ENCODE data around the gene CPXM2. TPM values are rescaled to one million over a fixed set of nuclear protein-coding genes. Genes with fewer than 3 reads are reported as not detected.

The CPXM2 gene
- total RNA-seq, 1 donor from 2014 or later = not detected

GRCh38 chr10:123858907-123859652 lies 32.5 kb downstream of the CPXM2 start:
- no peak overlapping the region for H3K4me3 Mint-ChIP-seq
- no peaks in the 10 kb centered on the region for H3K4me1 Mint-ChIP-seq
- no peak for DNase-seq
- H3K36me3 Mint-ChIP-seq (ENCODE audit: low read depth) = no peaks in the 10 kb centered on the region
- H3K9me3 Mint-ChIP-seq = no peaks in the 10 kb centered on the region
- intact Hi-C loops (cut with micrococcal nuclease) = no loop called here
- no peak overlapping the region for H3K27ac Mint-ChIP-seq
- no peaks in the 10 kb centered on the region for H3K27me3 Mint-ChIP-seq

- no peak overlapping the region for H3K4me3 Mint-ChIP-seq
- intact Hi-C loops (cut with micrococcal nuclease) = no loop called here
- no peaks in the 10 kb centered on the region for H3K9me3 Mint-ChIP-seq
- H3K4me1 Mint-ChIP-seq = no peaks in the 10 kb centered on the region
- no peaks in the 10 kb centered on the region for H3K36me3 Mint-ChIP-seq (ENCODE audit: low read depth)
- no peak for DNase-seq
- H3K27me3 Mint-ChIP-seq = no peaks in the 10 kb centered on the region
- no peak overlapping the region for H3K27ac Mint-ChIP-seq
These were observed 33.4 kb downstream of the CPXM2 start for GRCh38 chr10:123858077-123858681.

DNA sequence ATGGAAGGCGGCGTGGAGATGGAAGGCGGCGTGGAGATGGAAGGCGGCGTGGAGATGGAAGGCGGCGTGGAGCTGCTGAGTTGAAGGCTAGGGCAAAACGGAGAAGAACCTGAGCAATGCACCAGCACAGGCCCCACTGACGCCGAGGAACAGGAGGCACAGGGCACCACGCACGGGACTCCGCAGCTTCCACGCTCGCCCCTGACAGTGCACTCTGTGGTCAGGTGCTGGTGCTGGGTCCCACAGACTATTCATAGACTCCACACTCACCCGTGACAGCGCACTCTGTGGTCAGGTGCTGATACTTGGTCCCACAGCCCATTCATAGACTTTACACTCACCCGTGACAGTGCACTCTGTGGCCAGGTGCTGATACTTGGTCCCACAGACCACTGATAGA lies 34.0 kb downstream of the CPXM2 start:
- no peaks in the 10 kb centered on the region for H3K4me1 Mint-ChIP-seq
- intact Hi-C loops (cut with micrococcal nuclease) = no loop called here
- H3K9me3 Mint-ChIP-seq = no peaks in the 10 kb centered on the region
- DNase-seq = no peak
- H3K4me3 Mint-ChIP-seq = no peak overlapping the region
- no peaks in the 10 kb centered on the region for H3K27me3 Mint-ChIP-seq
- H3K36me3 Mint-ChIP-seq (ENCODE audit: low read depth) = no peaks in the 10 kb centered on the region
- H3K27ac Mint-ChIP-seq = no peak overlapping the region

- Mint-ChIP-seq H3K36me3 (ENCODE audit: low read depth) (no peaks in the 10 kb centered on the region), H3K4me3 (no peak overlapping the region), H3K4me1 (no peaks in the 10 kb centered on the region), H3K27ac (no peak overlapping the region), H3K9me3 (no peaks in the 10 kb centered on the region), H3K27me3 (no peaks in the 10 kb centered on the region)
- no peak for DNase-seq
- intact Hi-C loops (cut with micrococcal nuclease) = no loop called here
These were observed 36.5 kb downstream of the CPXM2 start for GRCh38 chr10:123855008-123855684.

- Mint-ChIP-seq H3K27ac (no peak overlapping the region), H3K9me3 (no peaks in the 10 kb centered on the region), H3K27me3 (peaks cover 2% of the 10 kb centered on the region), H3K4me1 (no peaks in the 10 kb centered on the region), H3K4me3 (no peak overlapping the region), H3K36me3 (ENCODE audit: low read depth) (no peaks in the 10 kb centered on the region)
- no peak for DNase-seq
- intact Hi-C loops (cut with micrococcal nuclease) = no loop called here
These were observed 37.1 kb downstream of the CPXM2 start for GRCh38 chr10:123854498-123854897.

DNA sequence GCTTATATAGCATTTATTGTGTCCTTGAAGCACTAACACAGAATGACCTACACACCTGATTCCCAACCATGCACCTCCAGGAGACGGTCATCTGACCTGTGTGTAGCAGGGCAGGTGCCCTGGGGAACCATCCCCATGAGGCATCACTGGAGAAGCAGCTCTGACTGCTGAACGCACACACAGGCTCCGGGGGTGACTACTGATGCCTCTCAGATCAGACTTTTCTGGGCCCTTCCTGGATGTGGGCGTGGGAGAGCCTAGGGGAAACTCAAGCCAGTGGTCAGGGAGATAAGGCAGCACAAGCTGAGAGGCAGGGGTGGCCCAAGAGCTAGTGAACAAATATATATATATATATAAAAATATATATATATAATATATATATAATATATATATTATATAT lies 37.6 kb downstream of the CPXM2 start:
- no peak for DNase-seq
- no peaks in the 10 kb centered on the region for H3K4me1 Mint-ChIP-seq
- H3K27ac Mint-ChIP-seq = no peak overlapping the region

GRCh38 chr10:123852411-123852951 lies 39.1 kb downstream of the CPXM2 start:
- Mint-ChIP-seq H3K9me3 (no peaks in the 10 kb centered on the region), H3K27ac (no peak overlapping the region)
- intact Hi-C loops (cut with micrococcal nuclease) = no loop called here

More for the DNA sequence above, 37.6 kb downstream of the CPXM2 start:
- Mint-ChIP-seq H3K36me3 (ENCODE audit: low read depth) (no peaks in the 10 kb centered on the region), H3K27me3 (peaks cover 2% of the 10 kb centered on the region), H3K4me3 (no peak overlapping the region), H3K9me3 (no peaks in the 10 kb centered on the region)
- intact Hi-C loops (cut with micrococcal nuclease) = no loop called here

GRCh38 chr10:123848564-123849457 lies 42.8 kb downstream of the CPXM2 start:
- no peak for DNase-seq
- no peaks in the 10 kb centered on the region for H3K36me3 Mint-ChIP-seq (ENCODE audit: low read depth)
- H3K9me3 Mint-ChIP-seq = no peaks in the 10 kb centered on the region
- no peak overlapping the region for H3K27ac Mint-ChIP-seq
- no peak overlapping the region for H3K4me3 Mint-ChIP-seq
- H3K27me3 Mint-ChIP-seq = peaks cover 2% of the 10 kb centered on the region
- intact Hi-C loops (cut with micrococcal nuclease) = no loop called here
- H3K4me1 Mint-ChIP-seq = no peaks in the 10 kb centered on the region

More at GRCh38 chr10:123852411-123852951, 39.1 kb downstream of the CPXM2 start:
- Mint-ChIP-seq H3K4me1 (no peaks in the 10 kb centered on the region), H3K36me3 (ENCODE audit: low read depth) (no peaks in the 10 kb centered on the region), H3K27me3 (peaks cover 2% of the 10 kb centered on the region), H3K4me3 (no peak overlapping the region)
- no peak for DNase-seq

GRCh38 chr10:123847686-123848432 lies 43.7 kb downstream of the CPXM2 start:
- no peaks in the 10 kb centered on the region for H3K4me1 Mint-ChIP-seq
- no peaks in the 10 kb centered on the region for H3K36me3 Mint-ChIP-seq (ENCODE audit: low read depth)
- DNase-seq = no peak
- H3K9me3 Mint-ChIP-seq = no peaks in the 10 kb centered on the region
- no peak overlapping the region for H3K27ac Mint-ChIP-seq
- H3K27me3 Mint-ChIP-seq = peaks cover 2% of the 10 kb centered on the region
- intact Hi-C loops (cut with micrococcal nuclease) = no loop called here
- no peak overlapping the region for H3K4me3 Mint-ChIP-seq

- no peaks in the 10 kb centered on the region for H3K9me3 Mint-ChIP-seq
- no peak overlapping the region for H3K27ac Mint-ChIP-seq
- H3K36me3 Mint-ChIP-seq (ENCODE audit: low read depth) = no peaks in the 10 kb centered on the region
- H3K4me3 Mint-ChIP-seq = no peak overlapping the region
- H3K4me1 Mint-ChIP-seq = no peaks in the 10 kb centered on the region
- no peaks in the 10 kb centered on the region for H3K27me3 Mint-ChIP-seq
- no peak for DNase-seq
- intact Hi-C loops (cut with micrococcal nuclease) = no loop called here
These were observed 47.8 kb downstream of the CPXM2 start for GRCh38 chr10:123843835-123844234.

- no peak for DNase-seq
These were observed 48.8 kb downstream of the CPXM2 start for GRCh38 chr10:123842692-123843385.

GRCh38 chr10:123841560-123841959 lies 50.0 kb downstream of the CPXM2 start:
- Mint-ChIP-seq H3K9me3 (no peaks in the 10 kb centered on the region), H3K27ac (no peak overlapping the region), H3K36me3 (ENCODE audit: low read depth) (no peaks in the 10 kb centered on the region), H3K27me3 (no peaks in the 10 kb centered on the region), H3K4me3 (no peak overlapping the region), H3K4me1 (no peaks in the 10 kb centered on the region)
- intact Hi-C loops (cut with micrococcal nuclease) = no loop called here
- no peak for DNase-seq

More at GRCh38 chr10:123842692-123843385, 48.8 kb downstream of the CPXM2 start:
- H3K4me3 Mint-ChIP-seq = no peak overlapping the region
- H3K27me3 Mint-ChIP-seq = no peaks in the 10 kb centered on the region
- H3K9me3 Mint-ChIP-seq = no peaks in the 10 kb centered on the region
- intact Hi-C loops (cut with micrococcal nuclease) = no loop called here
- H3K27ac Mint-ChIP-seq = no peak overlapping the region
- no peaks in the 10 kb centered on the region for H3K4me1 Mint-ChIP-seq
- H3K36me3 Mint-ChIP-seq (ENCODE audit: low read depth) = no peaks in the 10 kb centered on the region

Measured in activated CD4-positive, alpha-beta T cell treated with anti-CD3 and anti-CD28 coated beads, Interleukin-2, amount 10 ng/mL, durations not matched to agents 24 days and 14 days (primary cell).